ENCODE results near the gene KCNMA1.

DNA sequence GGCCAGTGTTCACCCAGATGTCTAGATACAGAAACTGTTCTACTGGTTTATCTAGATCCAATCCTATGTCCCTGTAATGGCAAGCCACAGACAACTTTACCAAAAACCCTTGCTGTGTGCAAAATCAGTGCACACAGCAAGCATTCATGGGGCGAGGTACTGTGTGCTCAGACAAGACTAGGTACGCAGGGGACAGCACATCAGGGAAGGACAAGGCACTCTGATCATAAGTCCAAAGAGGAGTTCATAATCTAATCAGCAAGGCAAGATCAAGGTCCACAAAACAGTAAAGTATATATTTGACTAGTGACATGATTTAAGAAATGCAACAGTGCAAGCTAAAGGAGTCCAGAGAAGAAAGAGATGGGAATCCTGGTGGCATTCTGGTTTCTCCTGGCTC, 25.9 kb downstream of the KCNMA1 start:
- TF ChIP-seq, protein P1, sequence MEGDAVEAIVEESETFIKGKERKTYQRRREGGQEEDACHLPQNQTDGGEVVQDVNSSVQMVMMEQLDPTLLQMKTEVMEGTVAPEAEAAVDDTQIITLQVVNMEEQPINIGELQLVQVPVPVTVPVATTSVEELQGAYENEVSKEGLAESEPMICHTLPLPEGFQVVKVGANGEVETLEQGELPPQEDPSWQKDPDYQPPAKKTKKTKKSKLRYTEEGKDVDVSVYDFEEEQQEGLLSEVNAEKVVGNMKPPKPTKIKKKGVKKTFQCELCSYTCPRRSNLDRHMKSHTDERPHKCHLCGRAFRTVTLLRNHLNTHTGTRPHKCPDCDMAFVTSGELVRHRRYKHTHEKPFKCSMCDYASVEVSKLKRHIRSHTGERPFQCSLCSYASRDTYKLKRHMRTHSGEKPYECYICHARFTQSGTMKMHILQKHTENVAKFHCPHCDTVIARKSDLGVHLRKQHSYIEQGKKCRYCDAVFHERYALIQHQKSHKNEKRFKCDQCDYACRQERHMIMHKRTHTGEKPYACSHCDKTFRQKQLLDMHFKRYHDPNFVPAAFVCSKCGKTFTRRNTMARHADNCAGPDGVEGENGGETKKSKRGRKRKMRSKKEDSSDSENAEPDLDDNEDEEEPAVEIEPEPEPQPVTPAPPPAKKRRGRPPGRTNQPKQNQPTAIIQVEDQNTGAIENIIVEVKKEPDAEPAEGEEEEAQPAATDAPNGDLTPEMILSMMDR (IDR thresholded peaks at IDR 0.05), result no peak
- no peak for TF ChIP-seq EZH2 (IDR thresholded peaks at IDR 0.05; ENCODE audit: borderline replicate concordance, insufficient read depth, low read depth, low read length, poor library complexity, severe bottlenecking)

Data from B cell (primary cell).